Testis (tissue), 3 donors: ENCODE data around the gene PACS1. TPM values are rescaled to one million over a fixed set of nuclear protein-coding genes. Genes with fewer than 3 reads are reported as not detected.

Source experiments
- DNase-seq: peaks from one replicate; pipeline ENCODE4 v3.0.0-alpha.2; 2019
- H3K27ac ChIP-seq, 2 donors: fragments of 200-600 bp; sonication (generic); one replicate each; pipeline ENCODE4 v1.5.1; 2019
- H3K27me3 ChIP-seq: fragments of 200-600 bp; sonication (generic); one replicate; pipeline ENCODE4 v1.5.1; 2019
- H3K36me3 ChIP-seq: fragments of 200-600 bp; sonication (generic); one replicate; pipeline ENCODE4 v1.5.1; 2017; ENCODE audit warnings: low read depth; ENCODE audit errors: missing control alignments
- H3K4me1 ChIP-seq: fragments of 200-600 bp; sonication (generic); one replicate; pipeline ENCODE4 v1.5.1; 2019
- H3K4me3 ChIP-seq, 2 donors: fragments of 200-600 bp; sonication (generic); one replicate each; pipeline ENCODE4 v1.5.1; 2017 to 2019
- H3K9me3 ChIP-seq: fragments of 200-600 bp; sonication (generic); one replicate; pipeline ENCODE4 v1.5.1; 2017
- POLR2A ChIP-seq: fragments of 450-650 bp; IDR thresholded peaks from one replicate; pipeline ENCODE4 v1.6.1; 2017; ENCODE audit warnings: antibody characterized with exemption, mild to moderate bottlenecking, moderate library complexity
- WGBS, 2 donors: methylation state at CpG; one replicate each; pipeline ENCODE4 v1.1.5; 2018; 5-methylcytosine and 5-hydroxymethylcytosine counted together
- intact Hi-C: fragments of 100-400 bp; cut with DNase I; formaldehyde crosslinking; loops from one replicate; pipeline ENCODE4 v1.15.1; 2023; ENCODE audit warnings: low total_unique reads
- polyA plus RNA-seq: library from polyadenylated mRNA; stranded (reverse); fragments of 350-450 nt; fragmentation: Illumina TruSeq; extraction: RNeasy Lipid Tissue Mini Kit (QIAGEN cat#74804); gene quantifications from one replicate; pipeline ENCODE4 v1.2.3, GENCODE V29; 2014; ENCODE audit warnings: low read depth, low replicate concordance; ENCODE audit not compliant: insufficient read depth
- total RNA-seq, 2 donors: library from RNA; depleted of rRNA; stranded (reverse); fragments of >200 nt; gene quantifications; one replicate each; pipeline ENCODE4 v1.2.3, GENCODE V29; 2016
- TF ChIP-seq, protein P1 (sequence below), 3 experiments: fragments of 450-650 bp in 2 of 3; fragments of 200-600 bp in 1 of 3; sonication (generic) in 1 of 3; IDR thresholded peaks; one replicate each; pipeline ENCODE4 v1.5.1; 2016 to 2019; ENCODE audit warnings: antibody characterized with exemption in 3 of 3, mild to moderate bottlenecking in 2 of 3, moderate library complexity in 1 of 3

Gene PACS1
- total and polyA plus RNA-seq, 3 donors from 2014 or later = 111 to 131 (median 130) TPM

DNA sequence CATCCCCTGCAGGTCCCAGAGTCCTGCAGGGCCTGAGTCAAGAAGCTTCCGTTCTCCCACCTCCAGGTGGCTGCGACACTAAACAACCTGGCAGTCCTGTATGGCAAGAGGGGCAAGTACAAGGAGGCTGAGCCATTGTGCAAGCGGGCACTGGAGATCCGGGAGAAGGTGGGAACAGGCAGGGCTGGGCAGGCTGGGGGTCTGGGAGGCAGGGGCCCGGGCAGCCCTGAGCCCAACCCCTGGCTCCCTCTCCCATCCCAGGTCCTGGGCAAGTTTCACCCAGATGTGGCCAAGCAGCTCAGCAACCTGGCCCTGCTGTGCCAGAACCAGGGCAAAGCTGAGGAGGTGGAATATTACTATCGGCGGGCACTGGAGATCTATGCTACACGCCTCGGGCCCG, 193.7 kb downstream of the PACS1 start:
- intact Hi-C loops = no loop called here
- H3K27me3 ChIP-seq = no peaks in the 10 kb centered on the region
- no peaks in the 10 kb centered on the region for H3K36me3 ChIP-seq

DNA sequence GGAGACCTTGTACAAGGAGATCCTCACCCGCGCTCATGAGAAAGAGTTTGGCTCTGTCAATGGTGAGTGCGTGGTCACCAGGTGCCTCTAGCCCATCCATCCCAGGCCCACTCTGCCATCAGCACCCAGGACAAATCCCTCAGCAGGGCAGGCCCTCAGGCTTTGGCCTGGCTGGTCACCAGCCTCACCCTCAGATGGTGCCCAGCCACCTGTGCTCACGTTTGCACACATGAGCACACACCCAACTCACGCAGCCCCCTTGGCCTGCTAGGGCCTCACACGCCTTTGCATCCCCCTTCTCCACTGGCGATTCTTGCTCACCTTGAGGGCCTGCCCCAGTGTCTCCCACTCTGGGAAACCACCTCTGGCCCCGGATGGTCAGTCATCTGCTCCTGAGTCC, 194.3 kb downstream of the PACS1 start:
- WGBS, 2 donors = 95 to 96% methylated on average over 8 of the region's 8 CpGs
- H3K4me1 ChIP-seq = peaks cover 7% of the 10 kb centered on the region
- TF ChIP-seq, protein P1, sequence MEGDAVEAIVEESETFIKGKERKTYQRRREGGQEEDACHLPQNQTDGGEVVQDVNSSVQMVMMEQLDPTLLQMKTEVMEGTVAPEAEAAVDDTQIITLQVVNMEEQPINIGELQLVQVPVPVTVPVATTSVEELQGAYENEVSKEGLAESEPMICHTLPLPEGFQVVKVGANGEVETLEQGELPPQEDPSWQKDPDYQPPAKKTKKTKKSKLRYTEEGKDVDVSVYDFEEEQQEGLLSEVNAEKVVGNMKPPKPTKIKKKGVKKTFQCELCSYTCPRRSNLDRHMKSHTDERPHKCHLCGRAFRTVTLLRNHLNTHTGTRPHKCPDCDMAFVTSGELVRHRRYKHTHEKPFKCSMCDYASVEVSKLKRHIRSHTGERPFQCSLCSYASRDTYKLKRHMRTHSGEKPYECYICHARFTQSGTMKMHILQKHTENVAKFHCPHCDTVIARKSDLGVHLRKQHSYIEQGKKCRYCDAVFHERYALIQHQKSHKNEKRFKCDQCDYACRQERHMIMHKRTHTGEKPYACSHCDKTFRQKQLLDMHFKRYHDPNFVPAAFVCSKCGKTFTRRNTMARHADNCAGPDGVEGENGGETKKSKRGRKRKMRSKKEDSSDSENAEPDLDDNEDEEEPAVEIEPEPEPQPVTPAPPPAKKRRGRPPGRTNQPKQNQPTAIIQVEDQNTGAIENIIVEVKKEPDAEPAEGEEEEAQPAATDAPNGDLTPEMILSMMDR (IDR thresholded peaks at IDR 0.05) = no peak
- TF ChIP-seq POLR2A = no peak
- no peak overlapping the region for H3K4me3 ChIP-seq
- H3K27me3 ChIP-seq = no peaks in the 10 kb centered on the region
- no peak for DNase-seq
- H3K9me3 ChIP-seq = no peaks in the 10 kb centered on the region
- no peaks in the 10 kb centered on the region for H3K36me3 ChIP-seq
- intact Hi-C loops = no loop called here
- no peak overlapping the region for H3K27ac ChIP-seq

More for the DNA sequence above, 193.7 kb downstream of the PACS1 start:
- 95% methylated on average over 9 to 10 of the region's 10 CpGs for WGBS, 2 donors
- TF ChIP-seq POLR2A = no peak
- TF ChIP-seq, protein P1 (IDR thresholded peaks at IDR 0.05) = no peak
- H3K27ac ChIP-seq = no peak overlapping the region
- no peaks in the 10 kb centered on the region for H3K9me3 ChIP-seq
- H3K4me3 ChIP-seq = no peak overlapping the region
- peaks cover 8% of the 10 kb centered on the region for H3K4me1 ChIP-seq
- no peak for DNase-seq

DNA sequence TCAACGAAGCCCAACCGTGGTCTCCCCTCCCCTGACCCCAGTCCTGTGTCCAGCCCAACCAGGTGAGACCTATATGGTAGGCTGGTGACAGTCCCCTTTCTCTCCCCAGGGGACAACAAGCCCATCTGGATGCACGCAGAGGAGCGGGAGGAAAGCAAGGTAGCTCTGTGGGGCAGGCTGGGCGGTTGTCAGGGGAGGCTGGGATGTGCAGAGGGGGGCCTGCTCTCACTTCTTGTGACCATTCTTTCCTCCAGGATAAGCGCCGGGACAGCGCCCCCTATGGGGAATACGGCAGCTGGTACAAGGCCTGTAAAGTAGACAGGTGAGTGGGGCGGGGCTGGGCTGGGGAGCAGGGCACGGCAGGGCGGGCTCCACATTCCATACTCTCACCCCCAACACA, 194.8 kb downstream of the PACS1 start:
- no peak overlapping the region for H3K27ac ChIP-seq
- WGBS, 2 donors = 82% methylated on average over 12 of the region's 12 CpGs
- H3K27me3 ChIP-seq = no peaks in the 10 kb centered on the region
- intact Hi-C loops = no loop called here
- no peak overlapping the region for H3K4me3 ChIP-seq
- TF ChIP-seq, protein P1 (IDR thresholded peaks at IDR 0.05) = peak in 2 of 3 experiments; percentile 35
- no peak for TF ChIP-seq POLR2A
- DNase-seq = no peak
- H3K4me1 ChIP-seq = peaks cover 11% of the 10 kb centered on the region
- no peaks in the 10 kb centered on the region for H3K9me3 ChIP-seq
- no peaks in the 10 kb centered on the region for H3K36me3 ChIP-seq

DNA sequence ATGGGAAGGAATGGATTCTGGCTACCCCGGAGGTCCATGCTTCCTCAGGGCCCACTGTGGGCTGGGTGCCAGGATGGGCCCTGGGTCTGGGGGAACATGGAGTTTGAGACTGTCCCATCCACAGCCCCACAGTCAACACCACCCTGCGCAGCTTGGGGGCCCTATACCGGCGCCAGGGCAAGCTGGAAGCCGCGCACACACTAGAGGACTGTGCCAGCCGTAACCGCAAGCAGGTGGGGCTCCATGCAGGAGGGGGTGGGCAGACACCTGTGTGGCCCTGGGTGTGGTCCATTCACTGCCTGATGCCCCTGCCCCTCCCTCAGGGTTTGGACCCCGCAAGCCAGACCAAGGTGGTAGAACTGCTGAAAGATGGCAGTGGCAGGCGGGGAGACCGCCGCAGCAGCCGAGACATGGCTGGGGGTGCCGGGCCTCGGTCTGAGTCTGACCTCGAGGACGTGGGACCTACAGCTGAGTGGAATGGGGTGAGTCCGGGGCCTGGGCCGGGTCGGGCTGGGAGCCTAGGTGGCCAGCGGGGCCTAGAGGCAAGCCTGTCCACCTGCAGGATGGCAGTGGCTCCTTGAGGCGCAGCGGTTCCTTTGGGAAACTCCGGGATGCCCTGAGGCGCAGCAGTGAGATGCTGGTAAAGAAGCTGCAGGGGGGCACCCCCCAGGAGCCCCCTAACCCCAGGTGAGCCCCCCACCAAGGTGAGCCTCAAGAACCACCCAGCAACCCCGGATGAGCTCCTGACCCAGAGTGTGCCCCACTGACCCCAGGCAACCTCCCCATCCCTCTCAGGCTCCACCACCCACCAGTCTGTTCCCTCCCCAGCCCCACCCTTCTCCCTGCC, 195.7 kb downstream of the PACS1 start:
- Histone ChIP-seq H3K36me3 (no peaks in the 10 kb centered on the region), H3K9me3 (no peaks in the 10 kb centered on the region), H3K27me3 (no peaks in the 10 kb centered on the region), H3K4me3 (no peak overlapping the region), H3K27ac (no peak overlapping the region), H3K4me1 (peaks cover 11% of the 10 kb centered on the region)
- intact Hi-C loops = no loop called here
- WGBS, 2 donors = 92 to 100% methylated on average over 3 to 25 of the region's 26 CpGs
- TF ChIP-seq POLR2A = no peak
- TF ChIP-seq, protein P1 (IDR thresholded peaks at IDR 0.05) = no peak
- DNase-seq = no peak
